ENCODE data around the gene PCSK6.

The PCSK6 gene

DNA sequence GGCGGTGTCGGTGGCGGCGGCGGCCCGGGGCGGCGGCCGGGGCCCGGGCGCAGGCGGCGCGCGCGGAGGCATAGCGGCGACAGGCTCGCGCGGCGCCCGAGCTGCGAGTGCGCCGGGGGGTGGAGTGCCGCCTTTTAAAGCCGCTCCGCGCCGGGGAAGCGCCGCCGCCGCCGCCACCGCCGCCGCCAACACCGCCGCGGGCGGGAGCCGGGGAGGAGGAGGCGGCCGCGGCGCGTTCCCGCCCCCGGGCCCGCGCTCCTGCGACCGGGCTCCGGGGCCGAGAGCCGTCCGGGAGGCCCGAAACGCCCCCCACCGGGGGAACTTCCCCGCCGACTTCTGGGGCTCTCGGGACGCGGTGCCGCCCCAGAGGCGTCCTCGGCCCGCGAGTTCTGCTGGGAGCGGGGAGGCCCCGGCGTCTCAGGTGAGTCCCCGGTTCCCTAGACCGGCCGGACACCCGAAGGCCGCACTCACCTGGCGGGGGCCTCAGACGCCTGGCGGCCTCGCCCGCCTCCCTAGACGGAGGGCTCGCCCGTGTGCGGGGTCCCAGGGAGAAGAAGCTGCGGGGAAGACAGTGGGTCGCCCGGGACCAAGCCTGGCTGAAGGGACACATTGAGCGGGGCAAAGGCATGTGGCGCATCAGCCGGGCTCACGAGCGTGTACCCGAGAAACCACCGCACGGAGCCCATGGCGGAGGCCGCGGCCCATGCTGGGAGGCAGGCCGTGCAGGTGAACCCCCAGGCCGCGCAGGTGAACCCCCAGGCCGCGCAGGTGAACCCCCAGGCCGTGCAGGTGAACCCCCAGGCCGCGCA is at the start of gene PCSK6:
Gene PCSK6 (minus strand): TSS at position 109 of the 809 bp plus-strand sequence. CDS start 37 bp downstream, at position 72.
- DNase-seq (ENCODE audit: low read depth in 1 of 2, low spot score in 1 of 2) = no peak

DNA sequence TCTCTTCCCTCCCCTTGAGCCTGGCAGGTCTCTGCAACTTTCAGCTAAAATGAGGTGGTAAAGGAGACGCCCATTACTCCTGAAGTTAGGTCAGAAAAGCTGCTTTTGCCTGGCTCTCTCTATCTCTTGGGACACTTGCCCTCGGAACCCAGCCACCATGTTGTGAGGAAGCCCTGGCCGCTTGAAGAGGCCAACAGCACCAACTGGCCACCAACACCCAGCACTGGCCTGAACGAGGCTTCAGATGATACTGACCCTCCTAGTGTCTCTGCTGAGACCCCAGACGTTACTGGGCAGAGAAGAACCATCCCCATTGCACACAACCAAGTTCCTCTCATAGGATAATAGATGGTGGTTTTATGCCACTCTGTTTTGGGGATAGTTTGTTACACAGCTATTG is 49.5 kb upstream of the PCSK6 start:
- DNase-seq (ENCODE audit: low read depth in 1 of 2, low spot score in 1 of 2) = no peak

- no peak for DNase-seq (ENCODE audit: low read depth in 1 of 2, low spot score in 1 of 2)
Observed at GRCh38 chr15:101538177-101538576, 48.7 kb upstream of the PCSK6 start.

- no peak for DNase-seq (ENCODE audit: low read depth in 1 of 2, low spot score in 1 of 2)
Observed at GRCh38 chr15:101537483-101538080, 48.1 kb upstream of the PCSK6 start.

- DNase-seq (ENCODE audit: low read depth in 1 of 2, low spot score in 1 of 2) = no peak
Observed at GRCh38 chr15:101536875-101537405, 47.4 kb upstream of the PCSK6 start.

GRCh38 chr15:101536166-101536874 is 46.8 kb upstream of the PCSK6 start:
- DNase-seq (ENCODE audit: low read depth in 1 of 2, low spot score in 1 of 2) = no peak

GRCh38 chr15:101535170-101535902 is 45.8 kb upstream of the PCSK6 start:
- no peak for DNase-seq (ENCODE audit: low read depth in 1 of 2, low spot score in 1 of 2)

- DNase-seq (ENCODE audit: low read depth in 1 of 2, low spot score in 1 of 2) = no peak
Observed at GRCh38 chr15:101534376-101534970, 45.0 kb upstream of the PCSK6 start.

GRCh38 chr15:101533371-101534140 is 44.0 kb upstream of the PCSK6 start:
- DNase-seq (ENCODE audit: low read depth in 1 of 2, low spot score in 1 of 2) = no peak

DNA sequence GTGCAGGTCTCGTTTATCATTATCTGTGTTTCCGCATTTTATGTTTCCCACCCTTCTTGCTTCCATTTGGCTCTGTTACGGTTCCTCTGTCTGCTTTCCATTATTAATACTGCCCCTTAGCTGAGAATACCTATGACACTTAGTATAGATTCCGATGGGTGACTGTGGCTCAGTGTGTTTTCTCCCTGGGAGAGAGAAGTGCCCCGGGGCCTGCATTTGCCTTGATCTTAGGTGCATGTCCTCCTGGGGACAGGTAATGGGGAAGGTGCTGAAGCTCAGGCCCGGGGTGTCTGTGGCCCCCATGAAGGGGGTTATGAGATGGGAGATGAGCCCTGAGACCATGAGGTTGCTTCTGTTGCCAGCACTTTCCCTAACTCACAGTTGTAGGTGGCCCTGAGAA is 43.4 kb upstream of the PCSK6 start:
- no peak for DNase-seq (ENCODE audit: low read depth in 1 of 2, low spot score in 1 of 2)

DNA sequence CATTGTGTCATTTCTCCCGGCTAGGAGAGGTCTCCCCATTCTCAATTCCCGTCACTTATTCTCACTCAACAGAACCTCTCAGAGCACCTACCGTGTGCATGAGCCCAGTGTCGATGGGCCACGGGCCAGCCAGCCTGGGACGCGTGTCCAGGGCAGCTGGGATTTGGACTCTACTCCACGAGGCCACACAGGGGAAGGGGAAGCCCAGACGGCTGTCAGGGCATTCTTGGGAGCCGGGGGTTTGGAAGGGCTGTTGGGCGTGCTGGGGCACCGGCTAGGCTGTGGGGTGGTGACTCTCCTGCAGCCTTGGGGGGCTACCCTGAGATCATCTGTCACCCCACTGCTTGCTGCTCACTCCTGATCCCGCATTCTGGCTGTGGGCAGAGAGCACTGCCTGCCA is 41.7 kb upstream of the PCSK6 start:
- DNase-seq (ENCODE audit: low read depth in 1 of 2, low spot score in 1 of 2) = no peak

DNA sequence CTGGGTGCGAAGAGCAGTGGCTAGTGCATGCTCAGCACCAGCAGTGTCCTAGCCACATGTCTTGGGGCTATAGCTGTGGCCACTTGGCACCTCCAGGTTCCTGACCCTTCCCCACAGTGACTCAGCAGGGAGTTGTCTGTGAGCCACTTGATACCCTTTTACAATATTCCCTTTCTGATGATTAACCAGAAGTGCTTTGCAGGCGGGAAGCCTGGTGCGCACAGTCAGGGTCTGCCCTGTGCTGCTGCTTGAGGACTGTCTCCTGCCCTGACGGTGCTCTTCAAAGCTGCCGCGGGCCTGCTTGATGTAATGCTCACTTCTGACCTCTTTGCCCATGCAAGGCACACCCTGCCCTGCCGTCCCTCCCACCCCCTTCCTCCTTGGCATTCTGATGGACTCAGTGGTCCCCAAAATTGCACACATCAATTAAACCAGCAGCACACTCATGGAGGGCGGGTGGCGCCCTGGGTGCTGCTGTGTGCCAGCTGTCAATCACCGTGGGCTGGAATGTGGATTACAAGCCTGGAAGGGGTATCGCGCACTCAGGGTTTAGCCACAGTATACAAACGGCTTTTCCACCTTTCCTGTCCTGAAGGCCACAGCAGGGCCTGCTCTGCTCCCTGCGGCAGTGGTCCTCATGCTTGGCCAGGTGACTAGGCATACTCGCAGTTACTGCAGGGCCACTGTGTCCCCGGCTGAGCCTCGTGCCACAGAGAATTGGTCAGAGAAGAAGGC is 40.9 kb upstream of the PCSK6 start:
- no peak for DNase-seq (ENCODE audit: low read depth in 1 of 2, low spot score in 1 of 2)

- no peak for DNase-seq (ENCODE audit: low read depth in 1 of 2, low spot score in 1 of 2)
Observed at GRCh38 chr15:101528917-101529299, 39.4 kb upstream of the PCSK6 start.

DNA sequence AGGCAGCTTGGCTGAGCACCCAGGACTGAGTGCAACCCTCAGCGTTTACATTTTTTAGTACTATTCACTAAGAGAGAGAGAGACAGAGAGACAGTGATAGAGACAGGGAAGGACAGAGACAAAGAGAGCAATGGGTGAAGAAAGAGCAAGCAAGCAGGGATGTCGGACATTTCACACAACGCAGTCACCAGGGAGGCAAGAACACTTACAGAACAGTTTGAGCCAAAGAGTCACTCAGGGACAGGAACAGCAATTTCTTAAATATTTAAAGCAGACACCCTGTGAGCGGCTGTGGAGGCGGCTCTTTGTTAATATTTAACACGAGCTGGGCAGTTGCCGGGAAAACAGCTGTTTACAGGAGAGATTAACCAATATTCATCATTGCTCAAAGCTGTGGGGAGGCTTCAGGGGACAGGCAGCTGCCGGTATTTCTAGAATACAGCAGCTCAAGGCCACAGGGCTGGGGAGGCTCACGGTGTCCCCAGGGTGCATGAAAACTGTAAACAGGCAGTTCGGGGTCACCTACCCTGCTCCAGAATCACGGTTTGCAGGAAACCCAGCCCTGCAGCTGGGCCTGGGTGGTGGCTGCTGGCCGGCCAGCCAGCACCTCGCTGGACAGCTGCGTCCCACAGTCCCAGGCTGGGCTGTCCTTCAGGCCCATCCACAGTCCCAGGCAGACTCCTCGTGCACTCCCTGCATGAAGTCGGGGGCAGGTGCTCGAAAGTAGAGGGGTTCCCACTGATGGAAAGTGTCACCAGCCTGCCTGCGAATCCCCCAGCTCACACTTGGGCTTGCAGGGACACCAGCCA is 38.8 kb upstream of the PCSK6 start:
- no peak for DNase-seq (ENCODE audit: low read depth in 1 of 2, low spot score in 1 of 2)

- DNase-seq (ENCODE audit: low read depth in 1 of 2, low spot score in 1 of 2) = no peak
Observed at GRCh38 chr15:101526890-101527289, 37.4 kb upstream of the PCSK6 start.

- DNase-seq (ENCODE audit: low read depth in 1 of 2, low spot score in 1 of 2) = no peak
Observed at GRCh38 chr15:101526442-101526841, 36.9 kb upstream of the PCSK6 start.

DNA sequence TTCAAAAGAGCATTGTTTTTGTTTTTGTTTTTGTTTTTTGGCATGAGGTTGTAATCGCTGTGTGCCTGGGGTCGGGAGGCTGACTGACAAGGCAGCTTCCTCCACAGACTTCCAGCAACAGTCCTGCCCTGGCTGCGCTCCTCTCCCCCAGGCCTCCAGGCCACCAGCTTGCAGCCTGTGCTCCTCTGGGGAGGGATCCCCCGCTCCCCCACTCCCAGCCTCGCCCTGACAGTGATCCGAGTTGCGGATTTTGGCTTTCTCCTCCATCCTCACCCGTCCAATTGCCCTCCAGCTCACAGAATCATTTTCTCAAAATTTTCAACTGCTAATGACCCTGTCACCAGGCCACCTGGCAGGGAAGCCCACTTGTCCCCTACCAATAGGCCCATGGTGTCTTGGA is 36.5 kb upstream of the PCSK6 start:
- no peak for DNase-seq (ENCODE audit: low read depth in 1 of 2, low spot score in 1 of 2)

GRCh38 chr15:101525087-101525669 is 35.7 kb upstream of the PCSK6 start:
- DNase-seq (ENCODE audit: low read depth in 1 of 2, low spot score in 1 of 2) = no peak

All from activated T-helper 1 cell treated with anti-CD3 and anti-CD28 coated beads, Interleukin-2, amount 50 U/mL, for 16 hours (primary cell).